NCI-H187 treated with DMSO at 0.1 percent for 48 hours (cell line): Measurements from ENCODE around the gene CACNA1I.
"Not testable (repeated sequence)": the region's sequence is repeated elsewhere in the genome, so short reads cannot be mapped to it uniquely, and the experiment has no call there.

Source experiments
- DNase-seq: peaks from one replicate; lab custom pipeline; 2025; lab: John Stamatoyannopoulos, UW

CACNA1I gene

GRCh38 chr22:39570665-39571064 is at the start of gene CACNA1I:
Gene CACNA1I, plus strand, starts transcription at chr22:39570753. Its CDS starts 0 bp downstream, at chr22:39570753.
- DNase-seq: no peak

DNA sequence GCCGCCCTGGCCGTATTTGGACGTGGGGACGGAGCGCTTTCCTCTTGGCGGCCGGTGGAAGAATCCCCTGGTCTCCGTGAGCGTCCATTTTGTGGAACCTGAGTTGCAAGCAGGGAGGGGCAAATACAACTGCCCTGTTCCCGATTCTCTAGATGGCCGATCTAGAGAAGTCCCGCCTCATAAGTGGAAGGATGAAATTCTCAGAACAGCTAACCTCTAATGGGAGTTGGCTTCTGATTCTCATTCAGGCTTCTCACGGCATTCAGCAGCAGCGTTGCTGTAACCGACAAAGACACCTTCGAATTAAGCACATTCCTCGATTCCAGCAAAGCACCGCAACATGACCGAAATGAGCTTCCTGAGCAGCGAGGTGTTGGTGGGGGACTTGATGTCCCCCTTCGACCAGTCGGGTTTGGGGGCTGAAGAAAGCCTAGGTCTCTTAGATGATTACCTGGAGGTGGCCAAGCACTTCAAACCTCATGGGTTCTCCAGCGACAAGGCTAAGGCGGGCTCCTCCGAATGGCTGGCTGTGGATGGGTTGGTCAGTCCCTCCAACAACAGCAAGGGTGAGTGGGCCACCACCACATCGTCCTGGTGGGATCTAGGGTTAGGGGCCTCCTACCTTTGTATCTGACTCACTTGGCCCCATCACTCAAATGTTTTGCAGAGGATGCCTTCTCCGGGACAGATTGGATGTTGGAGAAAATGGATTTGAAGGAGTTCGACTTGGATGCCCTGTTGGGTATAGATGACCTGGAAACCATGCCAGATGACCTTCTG is 49.3 kb upstream of the CACNA1I start:
- not testable (repeated sequence) for DNase-seq

DNA sequence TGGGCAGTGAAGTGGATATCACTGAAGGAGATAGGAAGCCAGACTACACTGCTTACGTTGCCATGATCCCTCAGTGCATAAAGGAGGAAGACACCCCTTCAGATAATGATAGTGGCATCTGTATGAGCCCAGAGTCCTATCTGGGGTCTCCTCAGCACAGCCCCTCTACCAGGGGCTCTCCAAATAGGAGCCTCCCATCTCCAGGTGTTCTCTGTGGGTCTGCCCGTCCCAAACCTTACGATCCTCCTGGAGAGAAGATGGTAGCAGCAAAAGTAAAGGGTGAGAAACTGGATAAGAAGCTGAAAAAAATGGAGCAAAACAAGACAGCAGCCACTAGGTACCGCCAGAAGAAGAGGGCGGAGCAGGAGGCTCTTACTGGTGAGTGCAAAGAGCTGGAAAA is 48.5 kb upstream of the CACNA1I start:
- not testable (repeated sequence) for DNase-seq

- DNase-seq: no peak
Measured at GRCh38 chr22:39522567-39523300, 47.8 kb upstream of the CACNA1I start.

DNA sequence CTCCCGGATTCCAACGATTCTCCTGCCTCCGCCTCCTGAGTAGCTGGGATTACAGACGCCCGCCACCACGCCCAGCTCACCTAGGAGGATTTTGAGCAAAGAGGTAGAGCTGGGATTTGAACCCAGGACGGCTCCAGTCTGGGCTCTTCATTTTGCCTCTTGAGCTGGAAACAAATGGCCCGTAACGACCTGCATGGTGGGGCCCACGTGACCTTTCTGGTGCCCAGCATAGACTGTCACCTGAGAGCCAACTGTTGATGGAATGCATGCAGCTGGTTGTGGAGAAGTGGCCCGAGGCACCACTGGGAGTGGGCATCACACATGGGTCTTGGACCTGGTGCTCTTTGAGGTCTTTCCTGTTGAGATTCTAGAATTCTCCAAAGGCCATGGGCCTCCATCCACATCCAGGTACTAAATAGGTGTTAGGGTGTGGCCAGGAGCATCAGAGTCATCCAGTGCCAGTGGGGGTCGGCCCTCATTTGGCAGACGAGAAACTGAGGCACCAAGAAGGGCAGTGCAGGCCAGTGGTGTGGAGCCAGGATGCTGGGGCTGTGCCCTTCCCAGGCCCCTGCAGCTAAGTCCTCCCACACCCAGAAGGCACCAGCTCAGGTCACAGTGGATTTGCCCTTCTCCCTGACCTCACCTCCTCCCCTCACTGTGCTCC is 46.3 kb upstream of the CACNA1I start:
- no peak for DNase-seq

- no peak for DNase-seq
Measured at GRCh38 chr22:39524753-39525657, 45.5 kb upstream of the CACNA1I start.

DNA sequence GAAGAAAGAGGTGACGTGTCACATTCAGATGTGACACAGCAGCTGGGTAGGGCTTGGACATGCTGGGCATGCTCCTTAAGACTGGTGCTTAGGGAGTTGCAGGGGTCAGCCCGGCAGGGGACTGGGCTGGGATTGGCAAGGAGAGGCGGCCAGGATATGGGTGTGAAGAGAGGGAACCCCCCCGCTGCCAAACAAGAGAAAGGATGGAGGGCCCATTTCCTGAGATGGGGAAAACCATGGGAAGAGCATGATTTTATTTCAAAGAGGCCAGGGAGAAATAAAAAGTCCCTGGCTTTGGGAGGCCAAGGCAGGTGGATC is 44.9 kb upstream of the CACNA1I start:
- DNase-seq: no peak

DNA sequence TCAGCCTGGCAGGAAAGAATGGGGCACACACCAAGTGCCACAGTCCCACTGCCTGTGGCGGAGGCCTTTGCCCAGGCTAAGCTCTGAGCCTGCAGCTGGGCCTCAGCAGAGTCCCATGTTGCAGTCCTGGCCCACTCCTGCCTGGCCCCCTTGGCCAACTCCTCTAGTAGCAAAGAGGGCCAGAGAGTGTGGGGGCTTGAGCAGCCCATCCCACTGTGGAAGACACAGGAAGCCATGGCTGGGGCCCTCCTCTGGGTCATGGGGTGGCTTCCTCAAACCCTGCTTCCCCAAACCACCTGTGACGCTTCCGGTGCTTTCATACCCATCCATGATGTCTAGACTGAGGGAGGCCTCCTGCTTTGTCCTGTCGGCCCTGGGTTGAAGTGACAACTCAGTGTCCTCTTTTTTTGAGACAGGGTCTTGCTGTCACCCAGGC is 43.8 kb upstream of the CACNA1I start:
- no peak for DNase-seq

DNA sequence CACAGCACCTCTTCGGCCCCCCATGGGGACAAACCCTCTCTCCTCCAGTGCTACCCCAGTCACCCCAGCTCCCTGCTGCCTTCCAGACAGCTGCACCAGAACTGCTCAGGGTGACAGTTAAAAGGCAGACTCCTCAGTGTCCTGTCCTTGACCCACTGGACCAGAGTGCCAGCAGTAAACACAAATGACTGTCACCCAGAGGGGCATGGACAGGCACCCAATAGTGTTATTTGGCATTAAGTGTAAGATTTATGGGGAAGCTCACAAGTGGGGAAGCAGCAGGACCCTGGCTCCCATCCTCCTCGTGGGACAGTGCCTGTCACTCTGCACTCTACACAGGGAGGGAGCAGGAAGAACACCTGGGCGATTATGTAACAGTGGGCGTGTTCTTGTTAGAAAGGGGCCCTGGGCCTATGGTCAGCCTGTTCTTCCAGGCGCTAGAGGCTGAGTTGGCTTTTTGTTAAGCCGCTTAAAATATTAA is 43.0 kb upstream of the CACNA1I start:
- no peak for DNase-seq

GRCh38 chr22:39528080-39528661 is 42.4 kb upstream of the CACNA1I start:
- no peak for DNase-seq

- no peak for DNase-seq
Measured at GRCh38 chr22:39528681-39529486, 41.7 kb upstream of the CACNA1I start.

DNA sequence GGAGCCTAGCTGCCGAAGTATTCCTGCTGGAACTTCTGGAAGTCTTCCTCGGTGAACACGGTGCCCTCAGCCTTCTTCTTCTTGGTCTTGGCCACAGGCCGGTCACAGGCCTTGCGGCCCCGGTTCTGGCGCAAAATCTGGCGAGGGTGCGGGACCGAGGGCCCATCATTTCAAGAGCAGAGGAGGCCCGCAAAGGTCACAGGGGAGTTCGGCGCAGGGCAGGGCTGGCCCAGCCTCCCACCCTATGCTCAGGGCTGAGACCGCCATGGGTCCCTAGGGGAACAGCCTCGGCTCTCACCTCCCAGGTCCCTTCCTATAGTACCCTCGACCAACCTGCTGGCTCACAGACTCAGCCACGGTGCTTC is 41.1 kb upstream of the CACNA1I start:
- no peak for DNase-seq

DNA sequence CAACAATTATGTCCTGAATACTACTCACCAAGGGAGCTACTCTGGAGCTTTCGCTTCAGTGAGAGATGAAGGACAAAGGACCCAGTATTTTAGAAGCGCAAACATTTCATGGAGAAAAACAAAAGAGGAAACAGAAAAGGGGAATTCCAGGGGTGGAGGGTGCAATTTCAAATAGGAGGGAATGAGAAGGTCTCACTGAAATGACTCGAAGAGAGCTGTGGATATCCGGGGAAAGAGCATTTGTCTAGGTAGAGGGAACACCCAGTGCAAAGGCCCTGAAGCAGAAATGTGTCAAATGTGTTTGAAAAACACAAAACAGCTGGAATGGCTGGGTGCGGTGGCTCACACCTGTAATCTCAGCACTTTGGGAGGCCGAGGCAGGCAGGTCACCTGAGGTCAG is 40.4 kb upstream of the CACNA1I start:
- no peak for DNase-seq

DNA sequence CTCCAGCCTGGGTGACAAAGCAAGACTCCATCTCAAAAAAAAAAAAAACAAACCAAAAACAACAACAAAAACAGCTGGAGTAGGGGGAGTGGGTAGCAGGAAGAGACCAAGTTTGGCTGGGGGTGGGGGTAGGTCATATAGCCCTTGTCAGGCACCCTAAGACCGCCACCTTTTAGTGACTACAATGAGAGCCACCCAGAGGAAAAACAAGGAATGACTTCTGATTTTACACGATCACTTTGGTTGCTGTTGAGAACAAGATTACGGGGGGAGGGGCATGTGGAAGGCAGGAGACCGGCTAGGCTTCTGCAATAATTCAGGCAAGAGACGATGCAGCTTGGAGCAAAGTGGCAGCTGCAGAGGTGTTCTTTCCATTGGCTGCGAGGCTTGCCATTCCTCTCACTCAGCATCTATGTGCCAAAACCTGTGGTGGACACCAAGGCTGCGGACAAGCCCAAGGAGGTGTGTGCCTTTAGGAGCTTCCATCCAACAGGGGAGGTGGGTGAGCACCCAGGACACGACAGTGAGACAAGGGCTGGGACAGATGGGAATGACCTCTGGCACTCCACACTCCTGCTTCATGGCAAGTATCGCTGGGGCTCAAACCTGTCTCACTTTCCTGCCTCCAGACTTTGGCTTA is 39.7 kb upstream of the CACNA1I start:
- DNase-seq: no peak

GRCh38 chr22:39532215-39533073 is 38.1 kb upstream of the CACNA1I start, which contains the start of gene RPS19BP1:
Gene RPS19BP1, minus strand, starts transcription at chr22:39532748. Its CDS starts 10 bp downstream, at chr22:39532738.
- peak; percentile 95 for DNase-seq

GRCh38 chr22:39534092-39534506 is 36.5 kb upstream of the CACNA1I start:
- DNase-seq: no peak

DNA sequence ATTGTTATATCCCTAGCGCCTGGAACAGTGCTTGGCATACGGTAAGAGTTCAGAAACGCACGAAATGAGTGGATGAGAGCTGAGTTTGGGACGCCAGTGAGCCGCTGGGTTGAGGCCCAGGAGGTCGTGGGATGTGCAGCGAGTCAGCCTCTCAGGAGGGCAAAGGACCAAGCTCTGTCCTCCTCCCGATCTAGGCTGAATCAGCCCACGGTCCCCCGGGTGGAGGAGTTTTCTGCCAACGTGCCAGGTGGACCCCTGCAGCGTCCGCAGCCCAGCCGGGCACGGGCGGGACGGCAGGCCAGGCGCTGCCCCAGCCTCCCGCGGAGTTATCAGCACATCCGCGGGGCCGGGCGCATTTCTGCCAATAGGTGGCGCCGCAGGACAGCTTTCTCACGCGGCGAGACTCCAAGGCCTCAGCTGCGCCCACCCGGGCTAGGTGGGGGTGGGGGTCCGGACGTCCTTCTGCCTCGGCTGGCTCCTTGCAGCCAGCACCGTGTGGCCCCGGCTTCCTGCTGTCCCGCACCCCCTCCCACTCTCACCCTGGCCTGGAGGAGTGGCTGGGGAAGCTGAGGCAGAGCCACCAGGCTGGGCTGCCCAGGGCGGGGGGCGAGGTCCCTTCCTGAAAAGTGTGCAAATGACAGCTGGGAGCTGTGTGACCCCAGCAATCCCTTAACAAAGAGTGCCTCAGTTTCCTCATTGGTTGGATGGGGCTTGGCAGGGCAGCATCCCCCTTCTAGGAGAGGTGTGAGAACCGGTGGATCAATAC is 35.8 kb upstream of the CACNA1I start:
- DNase-seq: no peak

GRCh38 chr22:39535357-39535725 is 35.2 kb upstream of the CACNA1I start:
- no peak for DNase-seq
